GM12878 (cell line): ENCODE measurements around the gene CREB3L4. TPM values are rescaled to one million over a fixed set of nuclear protein-coding genes. Genes with fewer than 3 reads are reported as not detected.

ENCODE experiments used
- ATAC-seq: fragments of 200-7000 bp; cut with Tn5 transposase; 3 replicates; pipeline ENCODE4 v1.9.1; 2020; ENCODE audit warnings: mild to moderate bottlenecking, moderate library complexity
- BruUV-seq: library from RNA; stranded (reverse); fragments of 400-500 nt; replicated peaks from 2 replicates; lab custom pipeline; 2021; lab: Mats Ljungman, UMichigan
- CTCF ChIA-PET: fragments of 300-600 bp; sonication (Branson Sonifier 250); formaldehyde crosslinking; extraction: SDS; loops from one replicate; lab custom pipeline; 2021; ENCODE audit warnings: inconsistent platforms; lab: Yijun Ruan, JAX
- POLR2A ChIA-PET: fragments of 350-600 bp; formaldehyde crosslinking; extraction: SDS; loops from one replicate; lab custom pipeline; 2021; ENCODE audit warnings: inconsistent platforms; lab: Charles Lee
- RAD21 ChIA-PET: fragments of 300-600 bp; sonication (Branson Sonifier 250); formaldehyde crosslinking; loops from one replicate; lab custom pipeline; 2023; ENCODE audit warnings: antibody characterized with exemption; ENCODE audit not compliant: unreplicated experiment; lab: Charles Lee
- SMC1A ChIA-PET: fragments of 300-600 bp; sonication (Branson Sonifier 250); formaldehyde crosslinking; loops from one replicate; lab custom pipeline; 2023; ENCODE audit not compliant: unreplicated experiment, uncharacterized antibody; lab: Charles Lee
- DNase-seq: peaks from one replicate; pipeline ENCODE4 v3.0.0-alpha.2; 2011; ENCODE audit warnings: low read depth, low spot score
- FAIRE-seq: peaks from 3 replicates; lab custom pipeline; 2011; peaks lifted over from hg19 to GRCh38; lab: Jason Lieb, UNC
- H2AFZ ChIP-seq: 2 replicates; pipeline ENCODE4 v1.6.0; 2011; ENCODE audit warnings: low read depth, low read length, control low read depth; ENCODE audit not compliant: control insufficient read depth
- H3K27ac ChIP-seq: 2 replicates; pipeline ENCODE4 v1.5.1; 2011; ENCODE audit warnings: control low read depth; ENCODE audit not compliant: control insufficient read depth, insufficient read depth
- H3K27me3 ChIP-seq, 2 experiments: replicated peaks in 1 of 2; 2 replicates each; pipeline versions ENCODE4 v1.6.0 to v1.6.1; 2011; ENCODE audit warnings: low read length in 1 of 2; ENCODE audit not compliant: control insufficient read depth in 2 of 2, insufficient read depth in 2 of 2
- H3K36me3 ChIP-seq, 2 experiments: 2 replicates each; pipeline ENCODE4 v1.5.1; 2011; ENCODE audit warnings: low read length in 1 of 2; ENCODE audit not compliant: control insufficient read depth in 2 of 2, insufficient read depth in 2 of 2
- H3K4me1 ChIP-seq: 2 replicates; pipeline ENCODE4 v1.6.1; 2011; ENCODE audit warnings: mild to moderate bottlenecking, low read length, moderate library complexity, mixed read lengths; ENCODE audit not compliant: control insufficient read depth, insufficient read depth
- H3K4me2 ChIP-seq: 2 replicates; pipeline ENCODE4 v1.6.0; 2011; ENCODE audit warnings: control low read depth; ENCODE audit not compliant: control insufficient read depth, insufficient read depth
- H3K4me3 ChIP-seq: fragments of 200-600 bp; sonication (generic); 2 replicates; pipeline ENCODE4 v1.5.1; 2016
- H3K79me2 ChIP-seq: 2 replicates; pipeline ENCODE4 v1.6.0; 2011; ENCODE audit warnings: low read length; ENCODE audit not compliant: control insufficient read depth, insufficient read depth
- H3K9ac ChIP-seq: 2 replicates; pipeline ENCODE4 v1.8.0; 2011; ENCODE audit warnings: low read length, control low read depth, mixed read lengths; ENCODE audit not compliant: control insufficient read depth, insufficient read depth
- H3K9me3 ChIP-seq: replicated peaks from 3 replicates; pipeline ENCODE4 v1.5.1; 2011; ENCODE audit warnings: mild to moderate bottlenecking, low read length; ENCODE audit not compliant: control insufficient read depth, insufficient read depth
- H4K20me1 ChIP-seq: 2 replicates; pipeline ENCODE4 v1.6.0; 2011; ENCODE audit not compliant: control insufficient read depth, insufficient read depth
- ATF2 ChIP-seq: IDR thresholded peaks from 2 replicates; pipeline ENCODE4 v1.6.1; 2012; ENCODE audit warnings: low read length, inconsistent platforms
- MEF2A ChIP-seq: IDR thresholded peaks from 2 replicates; pipeline ENCODE4 v1.6.1; 2011; ENCODE audit warnings: low read depth, mild to moderate bottlenecking, low read length, moderate library complexity; ENCODE audit not compliant: insufficient read depth
- MEF2B ChIP-seq: fragments of 450-650 bp; IDR thresholded peaks from 2 replicates; pipeline ENCODE4 v1.6.1; 2018; ENCODE audit warnings: mild to moderate bottlenecking, moderate library complexity; ENCODE audit not compliant: partially characterized antibody, poor library complexity, severe bottlenecking
- NFYB ChIP-seq: IDR thresholded peaks from 2 replicates; pipeline ENCODE4 v1.6.1; 2011; ENCODE audit warnings: low read depth, mild to moderate bottlenecking, low read length, improper control_type of control experiment, moderate library complexity; ENCODE audit not compliant: insufficient read depth
- POLR2A ChIP-seq: IDR thresholded peaks from 2 replicates; pipeline ENCODE4 v1.6.1; 2011; ENCODE audit warnings: low read depth, mild to moderate bottlenecking, low read length
- WGBS: methylation state at CpG from one replicate; pipeline ENCODE4 v1.1.6; 2016; ENCODE audit warnings: low lambda C conversion rate; ENCODE audit not compliant: insufficient replicate concordance, insufficient coverage; ENCODE audit errors: missing lambda C conversion rate; 5-methylcytosine and 5-hydroxymethylcytosine counted together
- in situ Hi-C: fragments of 300-500 bp; cut with MboI; formaldehyde crosslinking; loops from 9 replicates; pipeline ENCODE4 v1.14.3; 2018; ENCODE audit warnings: mixed read lengths
- intact Hi-C: fragments of 100-400 bp; cut with micrococcal nuclease; formaldehyde crosslinking; loops from one replicate; pipeline ENCODE4 v1.14.2; 2022; ENCODE audit not compliant: unreplicated experiment
- polyA plus RNA-seq, 11 experiments: library from polyadenylated mRNA; depleted of rRNA in 4 of 11; unstranded in 6 of 11; stranded (reverse) in 5 of 11; fragments of >200 nt; fragmentation: Nextera tagmentation in 4 of 11; fragmentation: Illumina TruSeq in 1 of 11; extraction: Ambion mirVana in 4 of 11; extraction: Trizol in 1 of 11; gene quantifications; 1 replicate in 1 of 11; 2 replicates in 10 of 11; pipeline versions ENCODE4 v1.2.1 to v1.2.3, GENCODE V29; 2011 to 2016; ENCODE audit warnings: inconsistent platforms in 2 of 11, missing spikeins in 2 of 11, low read depth in 1 of 11
- total RNA-seq, 4 experiments: library from RNA; depleted of rRNA in 3 of 4; stranded (reverse); fragments of >200 nt in 3 of 4; fragmentation: Illumina TruSeq in 1 of 4; extraction: Trizol in 1 of 4; gene quantifications; 2 replicates each; pipeline versions ENCODE4 v1.2.1 to v1.2.3, GENCODE V29; 2013 to 2021

The CREB3L4 gene
- total and polyA plus RNA-seq, 10 of the 15 experiments (the other 5 are each of a cell fraction or from before 2014, with no cell fraction given), result 9.7 to 14.0 (median 12.1) TPM

DNA sequence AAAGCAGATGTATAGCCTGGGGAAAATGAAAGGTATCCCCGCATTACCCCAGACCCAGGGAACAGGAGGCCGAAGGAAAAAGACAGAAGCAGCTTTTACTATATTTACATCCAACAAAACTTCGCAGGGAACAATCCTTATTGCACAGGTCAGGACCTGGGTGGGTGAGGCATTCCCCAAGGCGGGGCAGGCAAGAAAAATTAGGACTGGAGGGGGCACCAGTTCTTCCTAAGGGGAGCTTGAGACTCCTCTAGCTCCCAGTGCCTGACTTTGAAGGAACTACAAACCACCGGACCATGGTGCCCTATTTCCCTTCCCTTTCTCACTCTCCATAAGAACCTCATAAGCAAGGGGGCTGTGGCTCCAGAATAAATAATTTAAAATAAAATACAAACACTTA lies 38.3 kb upstream of the CREB3L4 start (continued):
- TF ChIP-seq ATF2, result no peak
- no peak for TF ChIP-seq NFYB
- no peak for TF ChIP-seq MEF2A

- 0 out of 2 replicates have a peak, but pooled peaks have one; percentile 50 for TF ChIP-seq POLR2A
- no peak for TF ChIP-seq MEF2B
- TF ChIP-seq, all 136 proteins: peak for 1
- Histone ChIP-seq H3K27me3 (no peaks in the 10 kb centered on the region), H3K4me1 (peaks cover 18% of the 10 kb centered on the region), H4K20me1 (no peaks in the 10 kb centered on the region), H3K9ac (no peak overlapping the region), H3K9me3 (no peaks in the 10 kb centered on the region), H3K36me3 (peaks cover 5 to 11% of the 10 kb centered on the region in 2 experiments; a peak in 3 of 4 replicates), H3K4me3 (no peak overlapping the region), H3K79me2 (no peaks in the 10 kb centered on the region), H3K27ac (no peak overlapping the region), H2AFZ (no peak overlapping the region), H3K4me2 (no peak overlapping the region)
- intact Hi-C loops, result no loop called here
- CTCF ChIA-PET, result interaction anchor here (0.7 to 1.4 kb wide), 2 partner anchors 9 to 21 kb away, joined by 3 to 4 read pairs; no protein-coding TSS in a partner anchor
- POLR2A ChIA-PET, result interaction anchor here (0.5 to 1.9 kb wide), 3 partner anchors 9 to 33 kb away, joined by 3 to 8 read pairs (median 3); partner anchors contain the start of gene SLC39A1
- RAD21 ChIA-PET, result interaction anchor here (2.8 kb wide), 1 partner anchor 15 kb away, joined by 18 read pairs; the partner anchor contains the start of gene DENND4B
- no peak for DNase-seq
- WGBS, result 87% methylated on average over 14 of the region's 14 CpGs
- BruUV-seq, result no TSS peak
- SMC1A ChIA-PET, result interaction anchor here (0.7 to 1.5 kb wide), 3 partner anchors 11 to 15 kb away, joined by 3 to 4 read pairs (median 3); no protein-coding TSS in a partner anchor
- ATAC-seq, result 0 out of 3 replicates have a peak, but pooled peaks have one; percentile 12
- in situ Hi-C loops, result no loop called here
- FAIRE-seq, result no peak
These were observed 37.4 kb upstream of the CREB3L4 start for GRCh38 chr1:153929981-153930948.
